HG03565 (cell line): ENCODE results near the gene PHF1.

ENCODE experiments used
- ATAC-seq: cut with Tn5 transposase; IDR thresholded peaks from one replicate; pipeline ENCODE4 v1.9.1; 2021; ENCODE audit warnings: mild to moderate bottlenecking, moderate library complexity; ENCODE audit not compliant: unreplicated experiment

The PHF1 gene

GRCh38 chr6:33417128-33417902 is 6.5 kb downstream of the PHF1 start:
- ATAC-seq: no peak

GRCh38 chr6:33417903-33418689 is 7.3 kb downstream of the PHF1 start, which contains the start of gene CUTA:
Gene CUTA, minus strand, starts transcription at chr6:33418107. Its CDS starts 107 bp downstream, at chr6:33418000.
- ATAC-seq: peak; percentile 80

- ATAC-seq: no peak
Observed at GRCh38 chr6:33418690-33419291, 8.0 kb downstream of the PHF1 start.

GRCh38 chr6:33419580-33420490 is 9.0 kb downstream of the PHF1 start, which contains the start of gene SYNGAP1:
Gene SYNGAP1, plus strand, starts transcription at chr6:33420065. Its CDS starts 200 bp downstream, at chr6:33420265.
- no peak for ATAC-seq

DNA sequence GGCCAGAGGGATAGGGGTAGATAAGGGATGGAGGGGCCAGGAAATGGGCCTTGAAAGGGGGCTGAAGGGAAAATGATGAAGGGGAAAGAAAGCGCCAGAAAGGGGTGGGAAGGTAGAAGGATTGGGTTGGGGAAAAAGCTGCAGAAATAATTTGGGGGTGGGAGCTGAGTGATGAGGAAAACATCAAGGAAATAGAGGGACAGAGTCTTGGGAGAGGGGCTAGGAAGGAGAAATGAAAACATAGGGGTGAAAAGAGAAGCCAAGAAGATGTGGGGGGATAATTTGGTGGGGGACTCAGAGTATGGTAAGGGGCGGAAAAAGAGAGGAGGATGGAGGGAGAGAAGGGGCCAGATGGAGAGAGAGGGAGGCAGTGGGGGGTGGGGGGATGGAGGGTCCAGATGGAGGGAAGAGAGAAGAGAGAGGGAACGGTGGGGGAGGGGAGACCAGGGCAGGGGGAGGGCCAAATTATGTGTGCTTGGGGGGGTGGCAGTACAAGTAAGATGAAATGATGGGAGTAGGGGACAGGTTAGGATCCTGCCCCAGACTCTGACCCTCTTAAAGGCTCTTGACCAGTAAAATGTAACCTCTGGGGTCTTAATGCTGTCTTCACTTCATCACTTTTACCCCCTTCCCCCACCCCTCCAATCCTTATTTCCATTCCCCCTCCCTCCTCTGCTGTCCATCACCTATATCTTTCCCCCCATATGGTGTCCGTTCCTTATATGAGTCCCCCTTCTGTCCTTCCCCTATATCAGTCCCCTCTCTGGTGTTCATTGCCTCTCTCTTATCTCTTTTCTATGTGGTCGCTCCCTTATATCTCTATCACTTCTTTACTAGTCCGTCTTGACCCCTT is 9.9 kb downstream of the PHF1 start:
- ATAC-seq: no peak

GRCh38 chr6:33421344-33421643 is 10.5 kb downstream of the PHF1 start:
- ATAC-seq: no peak

- ATAC-seq: no peak
Observed at GRCh38 chr6:33423777-33424176, 13.0 kb downstream of the PHF1 start.

DNA sequence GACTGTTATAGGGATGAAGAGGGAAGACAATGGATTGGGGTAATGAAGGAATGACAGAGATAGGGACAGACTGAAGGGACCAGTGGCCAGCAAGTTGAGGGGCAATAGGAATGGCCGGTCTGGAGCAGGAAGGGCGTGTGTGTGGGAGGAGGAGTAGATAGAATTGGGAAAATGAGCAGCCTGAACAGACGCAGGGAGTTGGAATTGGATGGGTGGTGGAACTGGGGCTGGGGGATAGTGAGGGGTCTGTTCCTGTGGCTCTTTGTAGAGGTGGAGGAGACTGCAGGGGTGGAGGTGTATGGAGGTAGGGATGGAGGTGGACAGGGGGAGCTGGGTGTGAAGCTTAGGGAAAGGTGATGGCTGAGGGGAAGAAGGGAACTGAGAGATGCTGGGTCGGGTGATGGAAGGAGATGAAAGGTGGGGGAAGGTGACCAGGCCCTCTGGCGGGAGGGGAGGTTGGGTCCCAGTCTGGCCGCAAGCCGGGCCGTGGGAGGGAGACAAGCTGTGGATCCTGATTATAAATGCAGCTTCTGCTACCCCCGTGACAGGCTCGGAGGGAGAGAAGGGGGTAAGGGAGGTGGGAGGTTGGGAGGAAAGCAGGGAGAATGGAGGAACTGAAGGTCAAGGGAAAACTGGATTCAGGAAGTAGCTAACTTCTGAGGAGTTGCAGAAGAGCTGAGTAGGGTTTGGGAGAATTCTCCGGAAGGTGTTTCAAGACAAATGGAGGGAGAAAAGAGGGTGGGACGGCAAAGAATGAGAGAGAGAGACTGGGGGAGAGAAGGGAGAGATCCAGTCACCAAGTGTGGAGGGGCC is 14.2 kb downstream of the PHF1 start:
- no peak for ATAC-seq

- no peak for ATAC-seq
Observed at GRCh38 chr6:33425668-33426577, 15.1 kb downstream of the PHF1 start.

DNA sequence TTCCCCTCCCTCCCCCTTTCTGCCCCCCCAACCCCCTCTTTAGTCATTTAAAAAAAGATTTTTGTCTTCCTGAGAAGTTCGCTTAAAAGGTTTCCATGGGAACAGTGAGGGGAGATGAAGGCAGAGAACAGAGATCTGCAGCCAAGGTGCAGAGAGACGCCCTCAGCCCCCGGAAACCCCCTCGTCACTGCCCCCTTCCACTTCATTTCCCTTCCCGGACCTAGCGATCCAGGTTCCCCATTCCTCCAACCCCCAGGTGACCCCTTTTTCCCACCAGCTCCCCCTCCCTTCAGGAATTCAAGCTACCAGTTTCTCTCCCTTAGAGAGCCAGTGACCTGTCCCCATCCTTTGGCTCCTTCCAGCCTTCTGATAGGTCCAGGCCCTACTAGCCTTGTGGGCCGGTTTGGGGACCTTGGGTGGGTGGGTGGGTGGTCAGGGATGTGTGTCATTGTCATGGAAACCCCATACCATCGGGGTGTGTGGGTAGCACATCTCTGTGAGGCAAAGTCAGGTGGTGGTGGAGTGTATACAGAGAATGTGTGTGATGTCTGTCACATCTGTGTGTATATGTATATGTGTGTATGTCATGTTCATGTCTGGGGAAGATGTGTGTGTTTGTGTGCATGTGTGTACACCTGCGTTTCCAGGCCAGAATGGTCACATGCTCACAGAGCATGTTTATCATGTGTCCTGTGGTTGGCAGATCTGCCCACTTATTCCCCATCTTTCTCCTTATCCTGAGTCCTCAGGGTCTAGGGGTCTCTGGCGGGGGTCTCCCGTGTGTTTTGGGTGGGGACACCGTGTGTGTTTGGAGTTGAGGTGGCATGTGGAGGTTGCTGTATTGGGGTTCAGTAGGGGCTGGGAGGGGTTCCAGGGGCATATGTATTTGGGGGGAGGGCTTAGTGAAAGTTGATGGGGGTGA is 16.0 kb downstream of the PHF1 start:
- no peak for ATAC-seq

GRCh38 chr6:33427585-33428223 is 16.9 kb downstream of the PHF1 start:
- no peak for ATAC-seq

GRCh38 chr6:33428224-33428965 is 17.6 kb downstream of the PHF1 start:
- no peak for ATAC-seq

GRCh38 chr6:33428966-33429749 is 18.3 kb downstream of the PHF1 start:
- no peak for ATAC-seq

- ATAC-seq: no peak
Observed at GRCh38 chr6:33429750-33430052, 18.9 kb downstream of the PHF1 start.

- ATAC-seq: no peak
Observed at GRCh38 chr6:33430334-33430733, 19.5 kb downstream of the PHF1 start.
